GM19395 (cell line): Measurements from ENCODE around the gene PLD1.
A peak's percentile ranks its signal among the peaks of the same experiment; 100 is the strongest.
"Not testable (repeated sequence)": the region's sequence is repeated elsewhere in the genome, so short reads cannot be mapped to it uniquely, and the experiment has no call there.

ENCODE experiments used
- ATAC-seq: cut with Tn5 transposase; IDR thresholded peaks from one replicate; pipeline ENCODE4 v1.9.1; 2021; ENCODE audit warnings: mild to moderate bottlenecking, moderate library complexity; ENCODE audit not compliant: unreplicated experiment

The PLD1 gene

DNA sequence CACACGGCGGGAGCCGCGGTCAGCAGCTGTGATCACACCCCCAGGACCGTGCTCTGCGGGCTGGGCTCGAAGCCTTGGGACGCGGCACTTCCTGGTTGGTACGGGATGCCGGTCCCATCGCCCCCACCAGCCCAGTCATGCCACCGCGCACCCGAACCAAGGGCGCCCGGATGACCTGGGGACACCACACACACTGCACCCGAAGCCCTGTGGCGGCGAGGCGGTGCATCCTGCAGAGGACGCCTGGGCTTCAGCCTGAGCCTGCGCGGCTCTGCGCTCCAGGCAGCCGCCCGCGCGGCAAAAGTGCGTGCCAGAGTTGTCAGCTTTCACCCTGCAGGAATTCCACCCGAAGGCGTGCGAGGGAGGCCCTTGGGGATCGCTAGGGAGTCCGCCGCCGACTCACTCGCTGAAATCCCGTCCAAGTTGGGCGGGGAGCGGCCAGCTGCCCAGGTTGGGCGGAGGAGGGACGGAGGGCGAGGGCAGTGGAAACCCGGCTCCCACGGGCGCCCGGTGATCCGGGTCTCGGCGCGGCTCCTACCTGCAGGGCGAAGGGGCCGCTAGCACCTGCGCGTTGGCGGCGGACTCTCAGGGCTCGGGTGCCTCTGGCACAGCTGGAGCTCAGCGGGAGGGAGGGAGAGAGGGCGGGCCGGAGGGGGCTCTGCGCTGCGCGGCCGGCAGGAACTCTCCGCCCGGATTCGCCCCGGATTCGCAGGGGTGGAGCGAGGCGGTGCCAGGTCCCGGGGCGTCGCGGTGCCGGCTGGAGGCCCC is at the start of gene PLD1:
Gene PLD1, minus strand, starts transcription at position 623 of the 768 bp plus-strand sequence. CDS start 72,432 bp downstream, outside the sequence.
- ATAC-seq: peak; percentile 71

GRCh38 chr3:171858770-171859169 is 48.5 kb upstream of the PLD1 start:
- ATAC-seq: not testable (repeated sequence)

DNA sequence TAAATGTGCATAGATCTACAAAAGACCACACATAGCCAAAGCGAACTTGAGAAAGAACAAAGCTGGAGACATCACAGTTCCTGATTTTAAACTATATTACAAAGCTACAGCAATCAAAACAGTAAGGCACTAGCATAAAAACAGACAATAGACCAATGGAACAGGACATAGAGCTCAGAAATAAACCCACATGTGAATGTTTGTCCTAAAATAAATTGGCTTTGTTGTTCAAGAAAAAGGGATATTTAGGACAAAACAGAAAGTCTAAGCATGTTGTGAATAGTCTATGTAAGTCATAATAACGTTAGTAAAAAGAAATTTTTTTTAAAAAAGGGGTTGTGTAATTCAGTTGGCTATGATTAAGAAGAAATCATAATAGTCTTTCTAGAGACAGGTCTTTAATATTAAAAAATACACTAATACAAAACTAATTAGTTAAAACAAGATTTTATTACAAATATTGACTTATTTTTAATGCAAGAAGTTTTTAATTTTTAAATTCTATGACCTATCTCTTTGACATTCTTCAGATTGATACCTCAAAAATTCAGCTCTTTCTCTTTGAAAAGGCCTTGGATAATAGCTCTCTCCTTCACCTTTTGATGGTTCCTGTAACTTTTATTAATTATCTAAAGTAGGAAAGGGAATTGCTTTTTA is 44.5 kb upstream of the PLD1 start:
- no peak for ATAC-seq

DNA sequence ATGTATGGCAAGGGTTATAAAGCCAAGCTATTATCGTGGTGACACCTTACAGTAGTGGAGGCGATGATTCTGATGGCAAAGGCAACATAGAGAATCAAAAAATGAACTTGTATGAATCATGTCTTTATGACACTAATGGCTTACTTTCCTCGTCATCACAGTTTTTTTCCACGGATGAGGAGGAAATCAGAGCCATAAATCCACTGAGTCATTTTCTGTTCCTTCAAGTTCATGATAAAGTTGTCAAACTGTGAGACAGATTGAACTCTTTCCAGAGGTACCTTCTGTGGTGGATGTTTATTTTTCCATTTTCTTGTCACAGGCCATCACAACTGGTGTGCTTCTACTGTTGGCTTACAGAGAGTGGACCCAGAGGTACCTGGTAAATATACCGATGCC is 41.4 kb upstream of the PLD1 start:
- ATAC-seq: no peak

GRCh38 chr3:171850960-171851659 is 40.8 kb upstream of the PLD1 start:
- ATAC-seq: no peak

GRCh38 chr3:171850320-171850959 is 40.2 kb upstream of the PLD1 start:
- ATAC-seq: no peak

DNA sequence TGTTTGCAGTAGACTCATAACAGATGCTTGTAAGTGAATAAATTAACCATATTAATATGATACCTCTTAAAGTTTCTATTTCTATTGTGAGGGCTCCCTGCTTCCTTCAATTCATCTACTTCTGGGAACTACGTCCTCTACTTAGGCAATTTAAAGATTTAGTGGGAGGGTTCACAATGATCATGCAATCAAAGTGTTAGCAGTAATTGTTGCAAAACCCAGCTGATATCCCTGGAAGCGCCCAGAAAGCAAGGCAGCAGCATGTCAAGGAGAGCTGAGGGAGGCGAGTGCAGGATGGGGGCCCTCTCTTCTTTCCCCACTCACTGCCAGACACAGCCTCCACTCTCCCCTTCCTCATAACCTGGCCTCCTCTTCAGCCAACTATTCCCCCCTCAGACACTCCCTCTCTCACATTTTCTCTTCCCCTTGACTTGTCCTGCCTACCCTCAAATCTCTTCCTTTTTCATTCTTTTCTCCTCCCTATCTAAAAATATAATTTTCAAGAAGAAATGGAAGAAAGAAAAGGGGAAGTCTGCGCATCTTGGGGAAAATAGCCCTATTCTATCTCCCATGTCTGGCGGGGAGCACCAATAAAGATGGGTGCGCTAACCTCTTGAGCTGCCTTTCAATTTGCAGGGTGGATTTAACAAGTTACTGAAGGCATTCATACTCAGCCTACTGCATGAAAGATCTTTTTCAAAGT is 39.5 kb upstream of the PLD1 start:
- ATAC-seq: no peak

- no peak for ATAC-seq
Observed at GRCh38 chr3:171847595-171848259, 37.4 kb upstream of the PLD1 start.

DNA sequence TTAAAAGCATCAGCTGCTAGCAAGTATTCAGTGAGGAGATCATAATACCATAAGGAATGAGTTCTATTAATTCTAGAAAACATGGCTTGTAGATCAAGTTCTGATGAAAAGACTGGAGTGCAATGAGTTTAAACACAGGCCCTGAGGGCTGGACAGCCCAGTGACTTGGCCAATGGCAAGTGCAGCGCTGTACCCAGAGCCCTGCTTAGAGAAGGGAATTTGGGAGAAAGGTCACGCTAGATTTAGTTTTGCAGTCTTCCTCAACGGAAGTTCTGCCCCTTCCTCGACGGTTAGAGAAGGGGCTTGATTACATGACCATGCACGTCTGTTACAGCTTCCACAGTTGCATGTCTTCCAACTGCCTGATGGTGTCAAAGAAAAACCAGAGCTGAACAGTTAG is 36.9 kb upstream of the PLD1 start:
- ATAC-seq: no peak

- ATAC-seq: peak; percentile 99
Observed at GRCh38 chr3:171846597-171846996, 36.3 kb upstream of the PLD1 start.

DNA sequence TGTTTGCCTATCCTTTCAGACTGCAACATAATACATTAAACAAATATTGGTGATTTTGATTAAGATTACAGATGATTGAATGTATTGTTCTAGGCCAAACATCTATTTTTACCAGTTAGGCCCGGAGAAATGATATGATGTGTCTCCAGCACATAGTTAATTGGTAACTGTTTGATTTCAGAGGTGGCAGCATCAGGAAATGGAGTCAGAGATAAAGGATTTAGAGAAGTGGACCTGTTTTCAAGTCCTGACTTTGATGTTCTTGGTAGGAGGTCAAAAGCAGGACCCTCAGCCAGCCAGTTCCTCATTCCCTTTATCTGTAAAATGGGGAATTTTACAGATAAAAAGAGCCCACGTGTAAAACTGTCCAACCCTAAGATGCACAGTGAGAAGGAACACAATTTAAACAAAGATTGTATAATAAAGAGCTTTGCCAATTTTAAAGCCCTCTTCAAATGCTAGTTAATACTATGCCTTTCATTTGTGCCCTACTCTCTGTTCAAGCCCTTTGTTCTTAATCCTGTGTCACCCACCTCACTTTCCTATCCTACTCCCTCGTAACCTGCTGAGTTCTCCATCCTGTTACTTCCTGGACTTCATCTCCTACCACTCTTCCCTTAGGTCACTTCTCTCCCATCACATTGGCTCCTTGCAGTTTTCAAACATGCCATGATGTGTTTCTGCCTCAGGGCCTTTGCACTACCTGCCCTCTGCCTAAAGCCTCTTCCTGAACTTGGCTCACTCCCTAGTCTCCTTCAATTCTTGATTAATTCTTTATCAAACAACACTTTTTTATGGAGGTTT is 35.4 kb upstream of the PLD1 start:
- ATAC-seq: no peak

GRCh38 chr3:171844873-171845272 is 34.6 kb upstream of the PLD1 start:
- ATAC-seq: no peak

DNA sequence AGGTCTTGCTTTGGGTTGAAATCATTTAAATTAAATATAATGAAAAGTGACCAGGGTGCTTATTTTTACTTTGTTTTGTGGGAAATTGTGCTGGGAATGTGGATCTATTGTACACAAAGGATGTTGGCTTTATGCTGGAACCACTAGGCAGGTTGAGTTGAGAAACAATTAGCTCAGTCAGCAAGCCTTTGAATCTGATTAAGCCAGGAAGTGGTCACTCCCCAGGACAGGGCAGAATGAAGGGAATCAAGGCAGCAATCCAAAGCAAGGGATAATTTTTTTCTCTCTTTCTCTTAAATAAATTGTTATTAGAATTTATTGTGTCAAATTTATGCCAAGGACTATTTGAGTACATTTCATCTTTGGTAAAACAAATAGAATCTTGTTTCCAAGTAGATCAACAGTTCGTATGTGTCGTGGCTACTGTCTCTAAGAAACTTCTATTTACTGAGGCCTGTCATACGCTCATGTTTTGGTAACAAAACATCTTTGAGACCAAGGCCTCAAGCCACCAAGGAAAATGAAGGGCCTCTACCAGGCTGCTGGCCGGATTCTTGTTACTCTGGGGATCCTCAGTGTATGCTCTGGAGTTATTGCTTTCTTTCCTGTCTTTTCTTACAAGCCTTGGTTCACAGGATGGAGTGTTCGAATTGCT is 32.7 kb upstream of the PLD1 start, which contains the start of gene TMEM212:
Gene TMEM212, plus strand, starts transcription at position 486 of the 655 bp plus-strand sequence. Its CDS starts 35 bp downstream, at position 521.
- ATAC-seq: no peak

DNA sequence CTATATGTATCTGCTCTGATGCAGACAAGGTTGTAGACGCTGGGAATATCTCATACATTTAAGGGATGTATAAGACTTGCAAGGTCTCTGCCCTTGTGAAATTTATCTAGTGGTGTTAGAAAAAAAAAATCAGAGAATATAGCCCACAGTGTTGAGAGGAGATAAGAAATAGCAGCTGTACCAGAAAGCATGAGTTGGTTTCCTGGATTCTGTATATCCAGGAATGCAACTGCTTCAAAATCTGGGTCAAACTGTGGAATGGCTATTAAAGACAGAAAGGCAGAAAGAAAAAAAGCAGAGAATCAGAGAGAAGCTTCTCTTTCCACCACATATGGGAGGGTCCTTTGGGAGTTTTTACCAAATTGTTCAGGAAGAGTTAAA is 31.3 kb upstream of the PLD1 start:
- ATAC-seq: no peak

DNA sequence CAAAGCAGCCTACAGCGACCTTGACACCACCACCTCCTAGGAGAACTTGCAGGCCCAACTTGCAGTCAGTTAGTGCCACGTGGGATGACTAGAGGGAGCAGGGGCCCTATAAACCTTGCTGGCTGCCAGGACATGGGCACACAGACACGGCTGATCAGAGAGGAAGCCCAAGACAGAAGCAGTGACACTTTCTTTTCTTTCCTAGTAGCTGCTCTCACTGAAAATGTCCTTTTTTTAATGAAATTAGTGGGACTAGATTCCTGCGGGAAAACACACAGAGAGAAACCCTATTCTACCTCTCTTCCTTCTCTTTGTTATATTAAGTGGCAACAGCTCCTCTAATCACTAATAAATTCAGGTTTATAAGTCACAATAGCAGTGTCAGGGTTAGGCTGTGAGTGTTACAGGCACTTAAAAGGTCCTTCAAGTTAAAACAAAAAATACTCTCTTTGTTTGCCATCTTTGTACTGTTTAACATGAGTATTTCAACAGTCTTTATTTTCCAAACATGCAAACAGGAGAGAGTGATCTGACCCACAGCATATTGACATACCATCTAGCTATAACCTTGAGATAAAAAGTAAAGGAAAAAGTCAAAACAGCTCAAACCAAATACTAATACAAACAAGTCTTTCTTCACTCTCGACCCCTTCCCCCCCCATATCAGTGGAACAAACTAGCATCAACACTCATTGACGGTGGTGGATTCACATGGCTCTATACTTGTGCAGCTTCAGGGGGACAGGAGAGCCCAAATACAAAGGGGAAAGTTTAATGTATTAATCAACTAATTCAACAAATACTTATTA is 30.7 kb upstream of the PLD1 start:
- no peak for ATAC-seq

- no peak for ATAC-seq
Observed at GRCh38 chr3:171840445-171840810, 30.1 kb upstream of the PLD1 start.

DNA sequence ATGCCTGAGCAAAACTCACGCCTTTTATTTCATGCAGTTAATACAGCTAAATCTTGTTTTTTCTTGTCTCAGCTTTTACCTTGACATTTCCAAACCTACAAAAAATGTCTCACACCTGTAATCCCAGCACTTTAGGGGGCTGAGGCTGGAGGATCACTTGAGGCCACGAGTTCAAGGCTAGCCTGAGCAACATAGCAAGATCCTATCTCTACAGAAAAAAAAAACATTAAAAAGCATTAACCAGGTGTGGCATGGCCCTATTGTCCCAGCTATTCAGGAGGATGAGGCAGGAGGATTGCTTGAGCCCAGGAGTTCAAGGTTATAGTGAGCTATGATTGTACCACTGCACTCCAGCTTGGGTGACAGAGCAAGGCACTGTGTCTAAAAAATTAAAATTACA is 29.0 kb upstream of the PLD1 start:
- ATAC-seq: no peak

GRCh38 chr3:171838218-171838720 is 28.0 kb upstream of the PLD1 start:
- ATAC-seq: no peak
